Stimulated activated CD4-positive, alpha-beta T cell treated with anti-CD3 and anti-CD28 coated beads, Interleukin-15, amount 100 ng/mL, for 1 hour (primary cell): ENCODE results near the gene P3H4.
"Not testable (repeated sequence)": the region's sequence is repeated elsewhere in the genome, so short reads cannot be mapped to it uniquely, and the experiment has no call there.

ENCODE experiments used
- DNase-seq, 2 donors: peaks; one replicate each; pipeline ENCODE4 v3.0.0-alpha.2; 2020; ENCODE audit warnings: low read depth in 1 of 2, low spot score in 1 of 2

Gene P3H4

GRCh38 chr17:41794540-41794975 lies 17.2 kb downstream of the P3H4 start:
- no peak for DNase-seq

- DNase-seq = no peak
Measured at GRCh38 chr17:41793784-41794539, 17.8 kb downstream of the P3H4 start.

GRCh38 chr17:41792845-41793783 lies 18.6 kb downstream of the P3H4 start:
- DNase-seq = no peak

- DNase-seq = no peak
Measured at GRCh38 chr17:41787021-41787418, 24.7 kb downstream of the P3H4 start.

GRCh38 chr17:41786227-41787020 lies 25.3 kb downstream of the P3H4 start, which contains the start of gene JUP:
JUP (minus strand) TSS chr17:41786711; CDS start chr17:41771854, 14,857 bp downstream.
- peak; percentile 69 to 82 for DNase-seq

- DNase-seq = no peak
Measured at GRCh38 chr17:41785859-41786226, 25.9 kb downstream of the P3H4 start.

- no peak for DNase-seq
Measured at GRCh38 chr17:41785091-41785858, 26.5 kb downstream of the P3H4 start.

GRCh38 chr17:41784207-41784744 lies 27.5 kb downstream of the P3H4 start:
- DNase-seq = no peak

- no peak for DNase-seq
Measured at GRCh38 chr17:41782142-41782541, 29.6 kb downstream of the P3H4 start.

- DNase-seq = no peak
Measured at GRCh38 chr17:41781404-41782110, 30.2 kb downstream of the P3H4 start.

GRCh38 chr17:41779954-41780353 lies 31.8 kb downstream of the P3H4 start:
- DNase-seq = no peak

- no peak for DNase-seq
Measured at GRCh38 chr17:41777574-41778188, 34.1 kb downstream of the P3H4 start.

GRCh38 chr17:41777157-41777573 lies 34.6 kb downstream of the P3H4 start:
- DNase-seq = no peak

GRCh38 chr17:41776262-41776900 lies 35.4 kb downstream of the P3H4 start:
- DNase-seq = not testable (repeated sequence)

- no peak for DNase-seq
Measured at GRCh38 chr17:41775394-41776226, 36.1 kb downstream of the P3H4 start.

- no peak for DNase-seq
Measured at GRCh38 chr17:41773731-41774193, 38.0 kb downstream of the P3H4 start.

GRCh38 chr17:41773190-41773588 lies 38.6 kb downstream of the P3H4 start:
- DNase-seq = no peak
